Peyer's patch (tissue), 4 donors: ENCODE measurements around the gene ADAR. TPM values are rescaled to one million over a fixed set of nuclear protein-coding genes. Genes with fewer than 3 reads are reported as not detected.
A peak's percentile ranks its signal among the peaks of the same experiment; 100 is the strongest.

ENCODE experiments used
- DNase-seq, 3 donors: peaks; one replicate each; pipeline ENCODE4 v3.0.0-alpha.2; 2017 to 2019
- H3K27ac ChIP-seq, 4 donors: fragments of 200-600 bp; sonication (generic); one replicate each; pipeline ENCODE4 v1.5.1; 2016 to 2019
- H3K27me3 ChIP-seq, 2 donors: fragments of 200-600 bp; sonication (generic); one replicate each; pipeline ENCODE4 v1.5.1; 2019
- H3K36me3 ChIP-seq, 3 donors: fragments of 200-600 bp; sonication (generic); one replicate each; pipeline ENCODE4 v1.5.1; 2016 to 2019
- H3K4me1 ChIP-seq, 4 donors: fragments of 200-600 bp; sonication (generic); one replicate each; pipeline ENCODE4 v1.5.1; 2016 to 2019
- H3K4me3 ChIP-seq, 4 donors: fragments of 200-600 bp; sonication (generic); 1 replicate in 3 of 4; 2 replicates in 1 of 4; pipeline ENCODE4 v1.5.1; 2016 to 2019; ENCODE audit warnings: mild to moderate bottlenecking in 1 of 4
- H3K9me3 ChIP-seq, 4 donors: fragments of 200-600 bp; sonication (generic); one replicate each; pipeline ENCODE4 v1.5.1; 2016 to 2019; ENCODE audit warnings: mild to moderate bottlenecking in 1 of 4
- POLR2A ChIP-seq, 2 donors: fragments of 450-650 bp; IDR thresholded peaks; one replicate each; pipeline ENCODE4 v1.5.1; 2017; ENCODE audit warnings: antibody characterized with exemption in 2 of 2, mild to moderate bottlenecking in 2 of 2, moderate library complexity in 2 of 2
- total RNA-seq, 4 donors: library from RNA; depleted of rRNA; stranded (reverse); fragments of >200 nt; gene quantifications; one replicate each; pipeline ENCODE4 v1.1.0, GENCODE V29; 2016
- TF ChIP-seq, protein P1 (sequence below), 6 experiments: fragments of 450-650 bp in 4 of 6; fragments of 200-600 bp in 2 of 6; sonication (generic) in 1 of 6; IDR thresholded peaks; one replicate each; pipeline ENCODE4 v1.5.1; 2017 to 2019; ENCODE audit warnings: antibody characterized with exemption in 6 of 6, mild to moderate bottlenecking in 3 of 6, moderate library complexity in 1 of 6

The ADAR gene
- total RNA-seq, 4 donors from 2014 or later = 134 to 205 (median 170) TPM

DNA sequence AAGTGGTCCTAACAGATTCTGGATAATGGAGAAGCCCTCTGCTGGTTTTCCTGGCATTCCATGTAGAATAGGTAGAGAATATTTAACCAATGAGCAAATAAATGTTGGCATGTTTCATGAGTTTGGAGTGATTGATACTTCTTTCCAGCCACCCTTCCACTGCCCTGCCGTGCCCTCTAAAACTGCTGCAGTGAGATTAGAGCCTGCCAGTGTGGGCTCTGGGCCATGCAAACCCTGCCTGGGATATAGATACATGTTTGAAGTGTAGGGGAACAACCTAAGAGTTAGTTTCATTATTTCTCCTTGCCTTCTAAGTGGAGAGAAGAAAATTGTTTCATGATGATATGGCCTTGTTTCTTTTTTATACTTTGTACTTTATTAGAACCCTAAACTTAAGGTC, 60.0 kb downstream of the ADAR start:
- H3K27ac ChIP-seq = peak overlapping the region in 1 of 4 donors; percentile 61
- H3K36me3 ChIP-seq = peaks cover 0 to 43% (median 0%) of the 10 kb centered on the region in 3 donors
- no peak for DNase-seq
- peaks cover 0 to 28% (median 0%) of the 10 kb centered on the region in 4 donors for H3K4me1 ChIP-seq
- H3K27me3 ChIP-seq = no peaks in the 10 kb centered on the region
- no peaks in the 10 kb centered on the region for H3K9me3 ChIP-seq
- TF ChIP-seq, protein P1, sequence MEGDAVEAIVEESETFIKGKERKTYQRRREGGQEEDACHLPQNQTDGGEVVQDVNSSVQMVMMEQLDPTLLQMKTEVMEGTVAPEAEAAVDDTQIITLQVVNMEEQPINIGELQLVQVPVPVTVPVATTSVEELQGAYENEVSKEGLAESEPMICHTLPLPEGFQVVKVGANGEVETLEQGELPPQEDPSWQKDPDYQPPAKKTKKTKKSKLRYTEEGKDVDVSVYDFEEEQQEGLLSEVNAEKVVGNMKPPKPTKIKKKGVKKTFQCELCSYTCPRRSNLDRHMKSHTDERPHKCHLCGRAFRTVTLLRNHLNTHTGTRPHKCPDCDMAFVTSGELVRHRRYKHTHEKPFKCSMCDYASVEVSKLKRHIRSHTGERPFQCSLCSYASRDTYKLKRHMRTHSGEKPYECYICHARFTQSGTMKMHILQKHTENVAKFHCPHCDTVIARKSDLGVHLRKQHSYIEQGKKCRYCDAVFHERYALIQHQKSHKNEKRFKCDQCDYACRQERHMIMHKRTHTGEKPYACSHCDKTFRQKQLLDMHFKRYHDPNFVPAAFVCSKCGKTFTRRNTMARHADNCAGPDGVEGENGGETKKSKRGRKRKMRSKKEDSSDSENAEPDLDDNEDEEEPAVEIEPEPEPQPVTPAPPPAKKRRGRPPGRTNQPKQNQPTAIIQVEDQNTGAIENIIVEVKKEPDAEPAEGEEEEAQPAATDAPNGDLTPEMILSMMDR (IDR thresholded peaks at IDR 0.05) = no peak
- TF ChIP-seq POLR2A (IDR thresholded peaks at IDR 0.05) = no peak
- H3K4me3 ChIP-seq = no peak overlapping the region

GRCh38 chr1:154547105-154547732, 60.8 kb downstream of the ADAR start:
- TF ChIP-seq, protein P1 (IDR thresholded peaks at IDR 0.05) = no peak
- TF ChIP-seq POLR2A (IDR thresholded peaks at IDR 0.05) = no peak
- Histone ChIP-seq H3K27ac (peak overlapping the region in 1 of 4 donors; percentile 61), H3K4me1 (peaks cover 0 to 22% (median 0%) of the 10 kb centered on the region in 4 donors), H3K36me3 (peaks cover 0 to 35% (median 0%) of the 10 kb centered on the region in 3 donors), H3K4me3 (no peak overlapping the region), H3K9me3 (no peaks in the 10 kb centered on the region), H3K27me3 (no peaks in the 10 kb centered on the region)
- no peak for DNase-seq

DNA sequence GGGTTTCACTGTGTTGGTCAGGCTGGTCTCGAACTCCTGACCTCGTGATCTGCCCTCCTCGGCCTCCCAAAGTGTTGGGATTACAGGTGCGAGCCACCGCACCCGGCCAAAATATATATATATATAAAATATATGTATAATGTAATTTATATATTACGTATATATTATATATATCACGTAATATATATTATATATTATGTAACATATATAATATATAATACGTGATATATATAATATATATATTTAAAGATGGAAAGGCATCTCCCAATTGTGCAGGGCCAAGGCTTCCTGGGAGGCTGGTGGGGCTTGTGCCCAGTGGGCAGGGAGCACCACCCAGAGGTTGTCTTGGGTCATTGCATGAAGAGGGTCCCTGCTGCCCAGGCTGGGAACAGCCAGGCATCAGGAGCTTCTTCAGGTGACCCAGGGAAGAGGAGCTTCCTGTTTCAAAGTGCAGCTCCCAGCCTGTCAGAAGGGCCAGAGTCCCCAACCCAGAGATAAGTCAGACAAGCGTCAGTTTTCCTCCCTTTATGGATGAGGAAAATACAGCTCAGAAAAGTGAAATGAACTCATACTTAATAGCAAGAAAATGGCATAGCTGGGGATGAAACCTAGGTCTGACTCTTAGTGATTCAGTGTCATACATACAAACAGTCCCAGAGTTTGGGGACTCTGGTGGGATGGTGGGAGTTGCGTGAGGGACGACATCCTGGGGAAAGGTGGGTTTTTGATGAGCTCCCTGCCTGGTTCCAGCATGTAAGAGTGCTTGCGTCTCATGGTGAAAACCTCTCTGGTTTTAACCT, 61.5 kb downstream of the ADAR start:
- DNase-seq = peak; percentile 47 to 75 (median 71)

DNA sequence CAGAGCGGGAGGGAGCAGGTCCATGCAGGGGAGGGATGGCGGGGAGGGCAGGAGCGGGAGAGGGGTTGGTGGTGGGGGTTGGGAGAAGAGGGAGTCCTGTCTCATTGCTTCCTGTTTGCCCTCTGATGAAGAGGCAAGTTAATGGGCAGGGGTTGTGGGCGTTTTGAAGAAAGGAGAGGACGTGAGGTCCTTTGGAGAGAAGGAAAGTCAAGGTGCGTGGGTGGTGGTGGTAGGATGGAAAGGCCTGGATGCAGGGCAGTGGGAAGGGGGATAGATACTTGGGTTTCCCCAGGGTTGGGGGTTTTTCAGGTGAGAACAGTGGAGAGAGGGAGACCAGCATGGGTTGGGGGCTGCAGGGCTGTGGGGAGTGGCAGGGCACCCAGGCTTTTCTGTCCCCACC, 66.8 kb downstream of the ADAR start:
- no peak for DNase-seq
- H3K4me3 ChIP-seq = no peak overlapping the region
- no peak for TF ChIP-seq POLR2A (IDR thresholded peaks at IDR 0.05)
- TF ChIP-seq, protein P1 (IDR thresholded peaks at IDR 0.05) = no peak
- no peaks in the 10 kb centered on the region for H3K27me3 ChIP-seq
- H3K27ac ChIP-seq = no peak overlapping the region
- no peaks in the 10 kb centered on the region for H3K9me3 ChIP-seq
- H3K4me1 ChIP-seq = no peaks in the 10 kb centered on the region
- H3K36me3 ChIP-seq = no peaks in the 10 kb centered on the region

More for the DNA sequence above, 61.5 kb downstream of the ADAR start:
- H3K27ac ChIP-seq = peak overlapping the region in 1 of 4 donors; percentile 44
- TF ChIP-seq POLR2A (IDR thresholded peaks at IDR 0.05) = no peak
- TF ChIP-seq, protein P1 (IDR thresholded peaks at IDR 0.05) = peak; percentile 50 to 74 (median 68)
- no peaks in the 10 kb centered on the region for H3K27me3 ChIP-seq
- no peak overlapping the region for H3K4me3 ChIP-seq
- H3K36me3 ChIP-seq = peaks cover 0 to 28% (median 0%) of the 10 kb centered on the region in 3 donors
- H3K9me3 ChIP-seq = no peaks in the 10 kb centered on the region
- H3K4me1 ChIP-seq = peaks cover 0 to 16% (median 0%) of the 10 kb centered on the region in 4 donors

DNA sequence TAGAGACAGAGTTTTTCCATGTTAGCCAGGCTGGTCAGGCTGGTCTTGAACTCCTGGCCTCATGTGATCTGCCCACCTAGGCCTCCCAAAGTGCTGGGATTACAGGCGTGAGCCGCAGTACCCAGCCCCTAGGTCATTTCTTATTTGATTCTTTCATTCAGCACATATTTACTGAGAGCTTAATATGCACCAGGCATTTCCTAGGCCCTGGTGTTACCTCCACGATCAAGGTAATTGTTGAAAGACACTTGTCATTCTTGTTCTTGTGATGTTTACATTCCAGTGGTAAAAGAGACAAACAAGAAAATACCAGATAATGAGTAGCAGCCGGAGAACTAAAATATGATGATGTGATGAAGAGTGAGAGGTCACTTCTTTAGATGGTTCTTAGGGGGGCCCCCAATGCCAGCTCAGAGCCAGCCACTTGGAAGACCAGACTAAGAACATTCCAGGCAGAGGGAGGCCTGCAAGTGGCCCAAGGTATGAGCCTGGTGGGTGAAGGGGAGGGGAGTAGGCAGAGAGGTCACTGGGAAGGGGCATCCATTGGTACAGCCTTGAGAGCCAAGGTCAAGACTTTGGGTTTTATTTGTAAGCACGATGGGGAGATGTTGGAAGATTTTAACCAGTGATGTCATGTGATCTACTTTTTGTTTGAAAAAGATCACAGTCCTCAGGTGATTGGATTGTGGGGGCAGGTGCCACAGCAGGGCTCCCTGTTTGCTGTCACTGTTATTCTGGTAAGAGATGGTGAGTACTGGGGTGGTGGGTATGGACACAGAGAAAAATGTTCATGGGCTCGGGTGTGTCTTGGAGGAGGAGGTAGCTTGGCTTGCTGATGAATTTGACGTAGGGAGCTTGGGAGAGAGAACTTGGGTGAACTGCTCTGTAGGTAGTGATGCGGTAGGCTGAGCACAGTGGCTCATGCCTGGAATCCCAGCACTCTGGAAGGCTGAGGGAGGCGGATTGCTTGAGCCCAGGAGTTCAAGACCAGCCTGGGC, 68.2 kb downstream of the ADAR start:
- no peaks in the 10 kb centered on the region for H3K4me1 ChIP-seq
- no peak overlapping the region for H3K4me3 ChIP-seq
- TF ChIP-seq, protein P1 (IDR thresholded peaks at IDR 0.05) = no peak
- no peak for TF ChIP-seq POLR2A (IDR thresholded peaks at IDR 0.05)
- no peak overlapping the region for H3K27ac ChIP-seq
- H3K27me3 ChIP-seq = no peaks in the 10 kb centered on the region
- H3K9me3 ChIP-seq = no peaks in the 10 kb centered on the region
- no peaks in the 10 kb centered on the region for H3K36me3 ChIP-seq
- no peak for DNase-seq
